PC-9 (cell line): ENCODE measurements around the gene ARHGAP35.

ENCODE experiments used
- EZH2 ChIP-seq: fragments of 200-600 bp; sonication (generic); IDR thresholded peaks from 2 replicates; pipeline ENCODE4 v1.8.0; 2017; ENCODE audit warnings: antibody characterized with exemption, low read depth
- TF ChIP-seq, protein P1 (sequence below): fragments of 200-600 bp; sonication (generic); conservative IDR thresholded peaks from 2 replicates; pipeline ENCODE4 v1.6.1; 2017; ENCODE audit warnings: mixed run types, antibody characterized with exemption, mild to moderate bottlenecking, moderate library complexity

DNA sequence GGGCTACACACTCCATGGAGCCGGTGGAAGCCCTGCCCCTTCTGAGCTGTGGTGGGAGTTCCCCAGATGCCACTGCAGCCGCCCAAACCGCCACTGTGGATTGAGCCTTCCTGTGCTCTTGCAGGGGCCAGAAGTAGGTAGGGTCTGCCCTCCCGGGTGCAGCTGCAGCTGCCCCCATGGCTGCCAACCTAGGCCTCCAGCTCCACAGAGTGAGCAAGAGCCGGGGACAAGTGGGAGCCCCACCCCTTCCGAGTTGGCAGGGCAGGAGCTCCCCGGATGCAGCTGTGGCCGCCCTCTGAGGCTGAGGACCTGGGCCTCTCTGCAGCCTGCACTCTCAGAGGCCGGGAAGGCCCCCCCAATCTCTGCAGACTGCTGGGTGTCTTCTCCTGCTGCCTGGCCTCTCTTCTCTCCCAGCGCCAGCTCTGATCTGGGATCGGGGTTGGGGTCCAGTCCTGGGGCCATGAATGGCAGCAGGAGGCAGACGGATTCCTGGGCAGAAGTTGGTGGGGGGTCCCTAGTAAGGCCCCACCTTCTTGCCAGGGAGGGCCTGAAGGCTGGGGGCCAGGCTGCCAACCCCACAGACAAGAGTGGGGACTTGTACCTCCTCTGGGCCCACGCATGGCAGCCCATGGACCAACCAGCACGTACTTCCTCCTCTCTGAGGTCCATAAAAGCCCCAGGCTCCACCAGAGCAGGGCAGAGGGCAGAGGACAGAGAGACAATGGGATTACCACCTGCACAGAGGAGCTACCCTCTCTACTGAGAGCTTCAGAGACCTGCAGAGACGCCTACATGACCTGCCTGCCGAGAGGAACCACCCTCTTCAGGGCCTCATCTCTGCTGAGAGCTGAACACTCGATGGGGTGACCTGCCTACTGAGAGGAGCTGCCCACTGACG, 39.0 kb upstream of the ARHGAP35 start:
- TF ChIP-seq, protein P1, sequence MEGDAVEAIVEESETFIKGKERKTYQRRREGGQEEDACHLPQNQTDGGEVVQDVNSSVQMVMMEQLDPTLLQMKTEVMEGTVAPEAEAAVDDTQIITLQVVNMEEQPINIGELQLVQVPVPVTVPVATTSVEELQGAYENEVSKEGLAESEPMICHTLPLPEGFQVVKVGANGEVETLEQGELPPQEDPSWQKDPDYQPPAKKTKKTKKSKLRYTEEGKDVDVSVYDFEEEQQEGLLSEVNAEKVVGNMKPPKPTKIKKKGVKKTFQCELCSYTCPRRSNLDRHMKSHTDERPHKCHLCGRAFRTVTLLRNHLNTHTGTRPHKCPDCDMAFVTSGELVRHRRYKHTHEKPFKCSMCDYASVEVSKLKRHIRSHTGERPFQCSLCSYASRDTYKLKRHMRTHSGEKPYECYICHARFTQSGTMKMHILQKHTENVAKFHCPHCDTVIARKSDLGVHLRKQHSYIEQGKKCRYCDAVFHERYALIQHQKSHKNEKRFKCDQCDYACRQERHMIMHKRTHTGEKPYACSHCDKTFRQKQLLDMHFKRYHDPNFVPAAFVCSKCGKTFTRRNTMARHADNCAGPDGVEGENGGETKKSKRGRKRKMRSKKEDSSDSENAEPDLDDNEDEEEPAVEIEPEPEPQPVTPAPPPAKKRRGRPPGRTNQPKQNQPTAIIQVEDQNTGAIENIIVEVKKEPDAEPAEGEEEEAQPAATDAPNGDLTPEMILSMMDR, result no peak
- no peak for TF ChIP-seq EZH2
